Measurements from ENCODE around the gene TXN. TPM values are rescaled to one million over a fixed set of nuclear protein-coding genes. Genes with fewer than 3 reads are reported as not detected.

TXN gene
- total and polyA plus RNA-seq, 8 donors = 148 to 308 (median 151) TPM

- Histone ChIP-seq H3K9me3 (no peaks in the 10 kb centered on the region), H3K27ac (no peak overlapping the region), H3K36me3 (no peaks in the 10 kb centered on the region), H3K4me3 (no peak overlapping the region), H3K4me1 (no peaks in the 10 kb centered on the region), H3K27me3 (no peaks in the 10 kb centered on the region)
- intact Hi-C loops (cut with DNase I) = no loop called here
- DNase-seq (no peak), ATAC-seq (no peak)
- TF ChIP-seq CTCF (IDR thresholded peaks at IDR 0.05) = no peak
These were observed 14.1 kb upstream of the TXN start for GRCh38 chr9:110270211-110270995.

DNA sequence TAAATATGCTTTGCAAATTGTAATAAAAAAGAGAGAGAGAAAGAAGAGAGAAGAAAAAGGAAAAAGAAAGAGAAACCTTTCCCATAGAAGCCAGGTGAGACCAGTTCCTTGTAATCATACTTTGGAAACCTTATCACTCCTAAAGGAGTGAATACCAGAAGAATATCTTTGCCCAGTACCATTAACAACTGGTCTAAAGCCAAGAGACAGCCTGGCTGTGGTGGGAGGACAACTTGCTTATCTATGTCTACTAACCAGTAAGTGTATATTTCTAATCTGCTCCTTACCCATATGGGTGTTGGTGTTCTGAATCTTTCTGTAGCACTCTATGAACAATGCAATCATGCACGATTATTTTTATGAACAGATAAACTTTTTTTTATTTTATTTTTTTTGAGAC lies 10.5 kb upstream of the TXN start:
- no peak overlapping the region for H3K27ac ChIP-seq
- TF ChIP-seq CTCF (IDR thresholded peaks at IDR 0.05) = no peak
- ATAC-seq = no peak
- H3K4me3 ChIP-seq = no peak overlapping the region
- no peaks in the 10 kb centered on the region for H3K27me3 ChIP-seq
- intact Hi-C loops (cut with DNase I) = no loop called here
- no peaks in the 10 kb centered on the region for H3K4me1 ChIP-seq
- DNase-seq = no peak
- H3K9me3 ChIP-seq = no peaks in the 10 kb centered on the region
- no peaks in the 10 kb centered on the region for H3K36me3 ChIP-seq

DNA sequence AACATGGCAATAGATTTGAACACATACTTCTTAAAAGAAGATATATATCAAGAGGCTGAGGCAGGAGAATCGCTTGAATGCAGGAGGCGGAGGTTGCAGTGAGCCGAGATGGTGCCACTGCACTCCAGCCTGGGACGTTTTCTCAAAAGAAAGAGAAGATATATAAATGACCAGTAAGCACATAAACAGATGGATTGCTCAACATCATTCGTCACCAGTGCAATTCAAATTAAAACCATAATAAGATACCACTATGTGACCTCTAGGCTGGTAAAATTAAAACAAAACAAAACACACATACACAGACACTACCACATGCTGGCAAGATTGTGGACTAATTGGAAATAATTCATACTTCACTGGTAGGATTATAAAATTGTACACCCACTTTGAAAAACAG lies 5.3 kb upstream of the TXN start:
- DNase-seq = no peak
- no peak overlapping the region for H3K4me3 ChIP-seq
- peaks cover 9 to 19% of the 10 kb centered on the region in 2 donors for H3K4me1 ChIP-seq
- no peak for TF ChIP-seq CTCF (IDR thresholded peaks at IDR 0.05)
- no peak for ATAC-seq
- no peaks in the 10 kb centered on the region for H3K9me3 ChIP-seq
- H3K36me3 ChIP-seq = no peaks in the 10 kb centered on the region
- intact Hi-C loops (cut with DNase I) = no loop called here
- H3K27ac ChIP-seq = no peak overlapping the region
- H3K27me3 ChIP-seq = no peaks in the 10 kb centered on the region

- DNase-seq = no peak
- no peaks in the 10 kb centered on the region for H3K36me3 ChIP-seq
- no peaks in the 10 kb centered on the region for H3K27me3 ChIP-seq
- H3K27ac ChIP-seq = no peak overlapping the region
- intact Hi-C loops (cut with DNase I) = no loop called here
- no peaks in the 10 kb centered on the region for H3K9me3 ChIP-seq
- H3K4me1 ChIP-seq = peaks cover 9 to 19% of the 10 kb centered on the region in 2 donors
- no peak for TF ChIP-seq CTCF (IDR thresholded peaks at IDR 0.05)
- no peak for ATAC-seq
- H3K4me3 ChIP-seq = no peak overlapping the region
These were observed 4.6 kb upstream of the TXN start for GRCh38 chr9:110260911-110261310.

DNA sequence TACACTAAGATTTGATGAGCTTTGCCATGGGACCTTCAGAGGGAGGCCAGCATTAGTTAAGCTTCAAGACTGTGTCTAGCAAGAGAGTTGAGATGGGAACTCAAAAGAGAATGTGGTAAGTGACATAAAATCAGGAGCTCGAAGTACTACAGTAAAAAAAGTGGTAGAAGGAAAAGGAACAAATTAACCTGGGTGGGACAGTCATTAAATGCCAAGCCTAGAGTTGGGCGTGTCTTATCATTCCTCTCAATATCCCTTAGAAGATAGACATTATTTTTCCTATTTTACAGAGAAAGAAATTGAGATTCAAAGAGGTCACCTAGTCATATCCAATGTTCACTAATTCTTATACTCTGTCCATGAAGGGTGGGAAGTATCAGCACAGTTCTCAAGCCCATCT lies 3.3 kb upstream of the TXN start:
- intact Hi-C loops (cut with DNase I) = no loop called here
- no peak for TF ChIP-seq CTCF (IDR thresholded peaks at IDR 0.05)
- H3K27me3 ChIP-seq = no peaks in the 10 kb centered on the region
- H3K9me3 ChIP-seq = no peaks in the 10 kb centered on the region
- no peaks in the 10 kb centered on the region for H3K36me3 ChIP-seq
- peaks cover 11 to 28% of the 10 kb centered on the region in 2 donors for H3K4me1 ChIP-seq
- no peak overlapping the region for H3K27ac ChIP-seq
- no peak overlapping the region for H3K4me3 ChIP-seq
- no peak for ATAC-seq
- DNase-seq = no peak

Measured in left lung (tissue), 10 donors.